Naive thymus-derived CD8-positive, alpha-beta T cell (primary cell): ENCODE results near the gene ZNF90. TPM values are rescaled to one million over a fixed set of nuclear protein-coding genes. Genes with fewer than 3 reads are reported as not detected.
"Not testable (repeated sequence)": the region's sequence is repeated elsewhere in the genome, so short reads cannot be mapped to it uniquely, and the experiment has no call there.

Experiments
- ATAC-seq, 2 donors: fragments of 150-1000 bp; cut with Tn5 transposase in 1 of 2; sonication (Bioruptor Pico), chemical (Tn5 transposase) in 1 of 2; 1 replicate in 1 of 2; 2 replicates in 1 of 2; pipeline ENCODE4 v1.10.0; 2021; ENCODE audit warnings: mild to moderate bottlenecking in 2 of 2, moderate library complexity in 2 of 2
- POLR2A ChIA-PET: fragments of 350-600 bp; sonication (Branson Sonifier 250); formaldehyde crosslinking; loops from one replicate; lab custom pipeline; 2021; ENCODE audit warnings: antibody characterized with exemption; lab: Charles Lee
- DNase-seq, 10 donors: peaks; one replicate each; pipeline versions ENCODE4 v3.0.0 to v3.0.0-alpha.2; 2020 to 2022
- H3K27ac Mint-ChIP-seq, 10 donors: one replicate each; pipeline ENCODE4 v1.8.0; 2020 to 2022; ENCODE audit warnings: mild to moderate bottlenecking in 10 of 10, mixed read lengths in 10 of 10, moderate library complexity in 4 of 10, inconsistent platforms in 1 of 10
- H3K27me3 Mint-ChIP-seq, 5 donors: one replicate each; pipeline ENCODE4 v1.8.0; 2021 to 2022; ENCODE audit warnings: mixed read lengths in 5 of 5
- H3K36me3 Mint-ChIP-seq, 3 donors: one replicate each; pipeline ENCODE4 v1.8.0; 2020 to 2022; ENCODE audit warnings: mixed read lengths in 3 of 3, mild to moderate bottlenecking in 2 of 3, inconsistent platforms in 1 of 3
- H3K4me1 Mint-ChIP-seq, 4 donors: one replicate each; pipeline ENCODE4 v1.8.0; 2021 to 2022; ENCODE audit warnings: mixed read lengths in 4 of 4
- H3K4me3 Mint-ChIP-seq, 10 donors: one replicate each; pipeline ENCODE4 v1.8.0; 2020 to 2022; ENCODE audit warnings: mild to moderate bottlenecking in 10 of 10, mixed read lengths in 10 of 10, moderate library complexity in 6 of 10, inconsistent platforms in 1 of 10
- H3K9me3 Mint-ChIP-seq, 9 donors: one replicate each; pipeline ENCODE4 v1.8.0; 2020 to 2022; ENCODE audit warnings: mixed read lengths in 9 of 9, mild to moderate bottlenecking in 3 of 9, inconsistent platforms in 1 of 9, moderate library complexity in 1 of 9
- polyA plus RNA-seq, 3 donors: library from polyadenylated mRNA; unstranded; fragments of 300-500 nt; fragmentation: Illumina TruSeq; gene quantifications; one replicate each; pipeline ENCODE4 v1.2.3, GENCODE V29; 2021
- total RNA-seq, 8 experiments: library from RNA in 2 of 8; stranded (reverse) in 2 of 8; gene quantifications; one replicate each; pipeline ENCODE4 v1.2.3 and lab custom pipeline; 2021 to 2026

The ZNF90 gene
- total and polyA plus RNA-seq, 5 experiments from 2014 or later: 0.68 to 13.1 (median 2.7) TPM

DNA sequence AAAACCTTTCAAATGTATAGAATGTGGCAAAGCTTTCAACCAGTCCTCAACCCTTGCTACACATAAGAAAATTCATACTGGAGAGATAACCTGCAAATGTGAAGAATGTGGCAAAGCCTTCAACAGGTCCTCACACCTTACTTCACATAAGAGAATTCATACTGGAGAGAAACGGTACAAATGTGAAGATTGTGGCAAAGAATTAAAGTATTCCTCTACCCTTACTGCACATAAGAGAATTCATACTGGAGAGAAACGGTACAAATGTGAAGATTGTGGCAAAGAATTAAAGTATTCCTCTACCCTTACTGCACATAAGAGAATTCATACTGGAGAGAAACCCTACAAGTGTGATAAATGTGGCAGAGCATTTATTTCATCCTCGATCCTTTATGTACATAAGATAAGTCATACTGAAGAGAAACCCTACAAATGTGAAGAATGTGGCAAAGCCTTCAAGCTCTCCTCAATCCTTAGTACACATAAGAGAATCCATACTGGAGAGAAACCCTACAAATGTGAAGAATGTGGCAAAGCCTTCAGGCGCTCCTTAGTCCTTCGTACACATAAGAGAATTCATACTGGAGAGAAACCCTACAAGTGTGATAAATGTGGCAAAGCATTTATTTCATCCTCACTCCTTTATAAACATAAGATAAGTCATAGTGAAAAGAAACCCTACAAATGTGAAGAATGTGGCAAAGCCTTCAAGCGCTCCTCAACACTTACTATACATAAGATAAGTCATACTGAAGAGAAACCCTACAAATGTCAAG is 40.5 kb downstream of the ZNF90 start:
- ATAC-seq, POLR2A ChIA-PET: not testable (repeated sequence)
- peaks cover 39 to 72% (median 43%) of the 10 kb centered on the region in 3 donors for H3K36me3 Mint-ChIP-seq

DNA sequence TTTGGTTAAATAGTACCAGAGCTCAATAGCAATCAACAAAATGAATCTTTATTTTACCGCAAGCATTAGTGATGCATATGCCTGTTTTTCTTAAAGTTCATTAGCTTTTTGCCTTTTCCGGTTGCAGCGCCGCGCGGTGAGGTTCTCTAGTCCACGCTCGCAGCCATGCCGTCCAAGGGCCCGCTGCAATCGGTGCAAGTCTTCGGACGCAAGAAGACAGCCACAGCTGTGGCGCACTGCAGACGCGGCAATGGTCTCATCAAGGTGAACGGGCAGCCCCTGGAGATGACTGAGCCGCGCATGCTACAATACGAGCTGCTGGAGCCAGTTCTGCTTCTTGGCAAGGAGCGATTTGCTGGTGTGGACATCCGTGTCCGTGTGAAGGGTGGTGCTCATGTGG is 47.1 kb downstream of the ZNF90 start:
- H3K27me3 Mint-ChIP-seq: no peaks in the 10 kb centered on the region
- ATAC-seq: no peak
- H3K4me1 Mint-ChIP-seq: no peaks in the 10 kb centered on the region
- POLR2A ChIA-PET: no interaction called here
- peaks cover 33 to 69% (median 33%) of the 10 kb centered on the region in 3 donors for H3K36me3 Mint-ChIP-seq
- peaks cover 0 to 89% (median 32%) of the 10 kb centered on the region in 9 donors for H3K9me3 Mint-ChIP-seq
- no peak for DNase-seq
- no peak overlapping the region for H3K27ac Mint-ChIP-seq
- no peak overlapping the region for H3K4me3 Mint-ChIP-seq

More for the DNA sequence above, 40.5 kb downstream of the ZNF90 start:
- not testable (repeated sequence) for H3K4me1 Mint-ChIP-seq, H3K4me3 Mint-ChIP-seq, DNase-seq, H3K27ac Mint-ChIP-seq, H3K27me3 Mint-ChIP-seq
- peaks cover 12 to 93% (median 35%) of the 10 kb centered on the region in 9 donors for H3K9me3 Mint-ChIP-seq

DNA sequence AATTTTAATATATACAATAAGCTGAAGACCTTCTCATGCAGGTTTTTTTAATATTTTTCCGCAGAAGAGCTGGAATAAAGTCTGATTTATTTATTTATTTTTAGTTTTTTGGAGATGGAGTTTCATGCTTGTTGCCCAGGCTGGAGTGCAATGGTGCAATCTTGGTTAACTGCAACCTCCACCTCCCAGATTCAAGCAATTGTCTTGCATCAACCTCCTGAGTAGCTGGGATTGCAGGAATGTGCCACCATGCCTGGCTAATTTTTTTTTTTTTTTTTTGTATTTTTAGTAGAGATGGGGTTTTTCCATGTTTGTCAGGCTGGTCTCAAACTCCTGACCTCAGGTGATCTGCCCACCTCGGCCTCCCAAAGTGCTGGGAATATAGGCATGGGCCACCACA is 55.1 kb downstream of the ZNF90 start:
- POLR2A ChIA-PET, H3K4me3 Mint-ChIP-seq: not testable (repeated sequence)

DNA sequence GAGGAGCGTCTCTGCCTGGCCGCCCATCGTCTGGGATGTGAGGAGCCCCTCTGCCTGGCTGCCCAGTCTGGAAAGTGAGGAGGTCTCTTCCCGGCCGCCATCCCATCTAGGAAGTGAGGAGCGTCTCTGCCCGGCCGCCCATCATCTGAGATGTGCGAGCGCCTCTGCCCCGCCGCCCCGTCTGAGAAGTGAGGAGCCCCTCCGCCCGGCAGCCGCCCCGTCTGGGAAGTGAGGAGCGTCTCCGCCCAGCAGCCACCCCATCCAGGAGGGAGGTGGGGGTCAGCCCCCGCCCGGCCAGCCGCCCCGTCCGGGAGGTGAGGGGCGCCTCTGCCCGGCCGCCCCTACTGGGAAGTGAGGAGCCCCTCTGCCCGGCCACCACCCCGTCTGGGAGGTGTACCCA is 59.9 kb downstream of the ZNF90 start:
- DNase-seq, H3K27me3 Mint-ChIP-seq, POLR2A ChIA-PET, H3K4me1 Mint-ChIP-seq, H3K4me3 Mint-ChIP-seq, ATAC-seq, H3K27ac Mint-ChIP-seq: not testable (repeated sequence)
- Mint-ChIP-seq H3K36me3 (peaks cover 3 to 30% (median 28%) of the 10 kb centered on the region in 3 donors), H3K9me3 (peaks cover 0 to 80% (median 24%) of the 10 kb centered on the region in 9 donors)

More for the DNA sequence above, 55.1 kb downstream of the ZNF90 start:
- ATAC-seq, DNase-seq, H3K27me3 Mint-ChIP-seq, H3K4me1 Mint-ChIP-seq, H3K27ac Mint-ChIP-seq: not testable (repeated sequence)
- peaks cover 2 to 80% (median 19%) of the 10 kb centered on the region in 9 donors for H3K9me3 Mint-ChIP-seq
- H3K36me3 Mint-ChIP-seq: peaks cover 15 to 42% (median 34%) of the 10 kb centered on the region in 3 donors

DNA sequence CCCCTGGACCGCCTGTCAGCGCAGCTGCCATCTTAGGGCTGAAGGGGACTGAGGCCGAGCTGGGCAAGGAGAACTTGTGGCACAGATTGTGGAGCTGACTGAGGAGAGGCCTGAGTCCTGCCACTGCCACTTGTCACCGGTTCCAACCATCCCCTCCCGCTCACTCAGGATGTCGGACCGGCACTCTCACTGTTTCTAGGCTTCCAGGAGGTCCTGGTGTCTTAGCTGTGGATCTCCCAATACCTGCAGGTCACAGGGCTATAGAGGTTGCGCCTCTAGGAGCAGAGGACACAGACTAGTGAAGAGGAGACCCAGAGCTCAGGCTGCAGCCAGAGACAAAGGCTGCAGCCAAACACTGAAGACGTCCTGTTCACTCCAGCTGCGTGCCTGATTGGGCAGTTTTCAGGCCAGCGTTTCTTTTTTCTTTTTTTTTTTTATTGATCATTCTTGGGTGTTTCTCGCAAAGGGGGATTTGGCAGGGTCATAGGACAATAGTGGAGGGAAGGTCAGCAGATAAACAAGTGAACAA is 73.9 kb downstream of the ZNF90 start:
- ATAC-seq (no peak), DNase-seq (no peak)

DNA sequence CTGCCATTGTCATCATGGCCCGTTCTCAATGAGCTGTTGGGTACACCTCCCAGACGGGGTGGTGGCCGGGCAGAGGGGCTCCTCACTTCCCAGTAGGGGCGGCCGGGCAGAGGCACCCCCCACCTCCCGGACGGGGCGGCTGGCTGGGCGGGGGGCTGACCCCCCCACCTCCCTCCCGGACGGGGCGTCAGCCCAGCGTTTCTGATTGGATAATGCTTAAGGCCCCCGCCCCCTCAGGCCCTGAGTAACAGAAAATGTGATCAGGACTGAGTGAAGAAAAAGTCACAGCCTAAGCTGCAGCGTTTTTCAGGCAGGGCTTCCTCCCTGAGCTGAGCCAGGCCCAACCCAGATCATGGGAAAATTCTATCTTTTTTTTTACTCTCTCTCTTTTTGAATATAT is 74.7 kb downstream of the ZNF90 start:
- DNase-seq, H3K27ac Mint-ChIP-seq, H3K27me3 Mint-ChIP-seq, H3K4me3 Mint-ChIP-seq, POLR2A ChIA-PET, H3K4me1 Mint-ChIP-seq, ATAC-seq: not testable (repeated sequence)
- H3K36me3 Mint-ChIP-seq: peaks cover 0 to 11% (median 3%) of the 10 kb centered on the region in 3 donors
- H3K9me3 Mint-ChIP-seq: peaks cover 0 to 32% (median 8%) of the 10 kb centered on the region in 9 donors

More for the DNA sequence above, 73.9 kb downstream of the ZNF90 start:
- Mint-ChIP-seq H3K27ac (no peak overlapping the region), H3K27me3 (no peaks in the 10 kb centered on the region), H3K4me3 (no peak overlapping the region), H3K4me1 (peaks cover 0 to 2% (median 0%) of the 10 kb centered on the region in 4 donors), H3K9me3 (peaks cover 0 to 39% (median 13%) of the 10 kb centered on the region in 9 donors), H3K36me3 (peaks cover 0 to 11% (median 3%) of the 10 kb centered on the region in 3 donors)
- POLR2A ChIA-PET: no interaction called here

DNA sequence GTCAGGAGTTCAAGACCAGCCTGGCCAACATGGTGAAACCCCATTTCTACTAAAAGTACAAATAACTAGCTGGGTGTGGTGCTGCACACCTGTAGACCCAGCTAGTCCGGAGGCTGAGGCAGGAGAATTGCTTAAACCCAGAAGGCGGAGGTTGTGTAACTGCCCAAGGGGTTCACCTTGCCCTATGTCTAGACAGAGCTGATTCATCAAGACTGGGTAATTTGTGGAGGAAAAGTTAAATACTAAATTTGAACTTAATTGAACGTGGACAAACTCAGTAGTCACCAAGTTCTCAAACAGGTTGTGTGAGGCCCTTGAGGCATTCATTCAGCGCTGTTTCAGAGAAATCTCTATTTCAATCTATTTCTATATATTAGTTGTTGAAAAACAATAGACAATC is 75.5 kb downstream of the ZNF90 start:
- H3K36me3 Mint-ChIP-seq: peaks cover 0 to 14% (median 3%) of the 10 kb centered on the region in 3 donors

DNA sequence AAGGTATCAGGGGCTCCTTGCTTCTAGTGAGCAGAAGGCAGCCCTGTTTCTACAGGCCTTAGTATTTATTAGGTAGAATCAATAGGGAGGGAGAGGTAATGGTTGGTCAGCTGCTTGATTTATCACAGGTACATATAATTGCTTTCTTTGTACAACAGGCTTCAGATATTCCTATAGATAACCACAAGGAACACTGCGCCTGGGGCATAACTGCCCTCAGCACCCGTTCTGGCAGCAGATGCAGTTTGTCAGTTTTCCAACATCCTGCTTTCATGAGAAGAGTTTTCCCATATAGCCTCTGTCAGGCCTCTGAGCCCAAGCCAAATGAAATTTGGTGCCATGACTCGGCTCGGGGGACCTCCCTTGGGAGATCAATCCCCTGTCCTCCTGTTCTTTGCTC is 76.8 kb downstream of the ZNF90 start:
- Mint-ChIP-seq H3K4me3 (no peak overlapping the region), H3K36me3 (peaks cover 0 to 26% (median 6%) of the 10 kb centered on the region in 3 donors), H3K4me1 (peaks cover 0 to 2% (median 0%) of the 10 kb centered on the region in 4 donors), H3K27ac (no peak overlapping the region), H3K27me3 (no peaks in the 10 kb centered on the region), H3K9me3 (peaks cover 2 to 33% (median 13%) of the 10 kb centered on the region in 9 donors)
- POLR2A ChIA-PET: no interaction called here
- no peak for ATAC-seq
- DNase-seq: no peak

More for the DNA sequence above, 75.5 kb downstream of the ZNF90 start:
- Mint-ChIP-seq H3K9me3 (peaks cover under 1 to 29% (median 11%) of the 10 kb centered on the region in 9 donors), H3K4me1 (peaks cover 0 to 2% (median 0%) of the 10 kb centered on the region in 4 donors), H3K27me3 (no peaks in the 10 kb centered on the region), H3K4me3 (no peak overlapping the region), H3K27ac (no peak overlapping the region)
- DNase-seq (no peak), ATAC-seq (no peak)
- POLR2A ChIA-PET: no interaction called here

DNA sequence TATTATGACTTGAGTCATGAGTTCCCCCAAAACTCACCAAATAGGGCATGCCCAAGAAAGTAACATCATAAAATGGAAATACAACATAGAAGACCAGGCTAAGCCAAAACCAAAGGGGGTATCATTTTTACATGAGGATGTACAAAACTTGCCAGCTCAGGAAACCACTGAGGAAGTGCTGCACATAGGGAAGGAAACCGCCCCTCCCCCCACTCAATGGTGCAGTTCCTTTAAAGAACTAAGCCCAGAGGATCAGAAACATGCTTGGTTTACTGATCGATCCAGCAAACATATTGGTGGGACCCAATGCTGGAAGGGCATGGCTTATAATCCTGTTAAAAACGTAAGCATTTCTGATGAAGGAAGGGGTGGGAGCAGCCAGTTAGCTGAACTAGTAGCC is 85.0 kb downstream of the ZNF90 start:
- H3K4me1 Mint-ChIP-seq: peaks cover 16 to 38% (median 25%) of the 10 kb centered on the region in 4 donors
- ATAC-seq: no peak
- peaks cover 0 to 24% (median 9%) of the 10 kb centered on the region in 3 donors for H3K36me3 Mint-ChIP-seq
- H3K9me3 Mint-ChIP-seq: peaks cover 6 to 31% (median 19%) of the 10 kb centered on the region in 9 donors
- peak overlapping the region in 1 of 10 donors; percentile 45 for H3K27ac Mint-ChIP-seq
- POLR2A ChIA-PET: interaction anchor here (1.1 kb wide), 1 partner anchor 111 kb away, joined by 5 read pairs; no protein-coding TSS in a partner anchor
- peak in 2 of 10 donors; percentile 18 to 23 for DNase-seq
- no peaks in the 10 kb centered on the region for H3K27me3 Mint-ChIP-seq
- peak overlapping the region in 8 of 10 donors; percentile 0 to 58 (median 40) for H3K4me3 Mint-ChIP-seq

DNA sequence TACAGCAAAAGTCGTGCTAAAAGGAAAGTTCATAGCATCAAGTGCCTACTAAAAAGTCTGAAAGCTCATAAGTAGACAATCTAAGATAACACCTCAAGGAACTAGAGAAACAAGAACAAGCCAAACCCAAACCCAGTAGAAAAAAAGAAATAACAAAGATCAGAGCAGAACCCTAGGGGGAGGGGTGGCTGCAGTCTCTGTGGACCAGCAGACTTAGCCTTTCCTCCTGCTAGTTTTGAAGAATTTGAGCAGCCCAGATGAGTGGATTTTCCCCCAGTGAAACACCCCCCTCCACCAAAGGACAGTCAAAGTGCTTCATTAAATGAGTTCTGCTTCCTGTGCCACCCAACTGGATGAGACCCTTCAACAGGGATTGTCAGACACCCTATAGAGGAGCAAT is 86.7 kb downstream of the ZNF90 start:
- POLR2A ChIA-PET: interaction anchor here (0.5 kb wide), 1 partner anchor 502 kb away, joined by 3 read pairs; no protein-coding TSS in a partner anchor
- peaks cover 16 to 49% (median 28%) of the 10 kb centered on the region in 4 donors for H3K4me1 Mint-ChIP-seq
- peaks cover 4 to 26% (median 14%) of the 10 kb centered on the region in 9 donors for H3K9me3 Mint-ChIP-seq
- H3K27ac Mint-ChIP-seq: peak overlapping the region in 2 of 10 donors; percentile 66 to 68
- no peak for ATAC-seq
- DNase-seq: no peak
- H3K36me3 Mint-ChIP-seq: peaks cover 3 to 12% (median 9%) of the 10 kb centered on the region in 3 donors
- H3K4me3 Mint-ChIP-seq: no peak overlapping the region
- no peaks in the 10 kb centered on the region for H3K27me3 Mint-ChIP-seq

DNA sequence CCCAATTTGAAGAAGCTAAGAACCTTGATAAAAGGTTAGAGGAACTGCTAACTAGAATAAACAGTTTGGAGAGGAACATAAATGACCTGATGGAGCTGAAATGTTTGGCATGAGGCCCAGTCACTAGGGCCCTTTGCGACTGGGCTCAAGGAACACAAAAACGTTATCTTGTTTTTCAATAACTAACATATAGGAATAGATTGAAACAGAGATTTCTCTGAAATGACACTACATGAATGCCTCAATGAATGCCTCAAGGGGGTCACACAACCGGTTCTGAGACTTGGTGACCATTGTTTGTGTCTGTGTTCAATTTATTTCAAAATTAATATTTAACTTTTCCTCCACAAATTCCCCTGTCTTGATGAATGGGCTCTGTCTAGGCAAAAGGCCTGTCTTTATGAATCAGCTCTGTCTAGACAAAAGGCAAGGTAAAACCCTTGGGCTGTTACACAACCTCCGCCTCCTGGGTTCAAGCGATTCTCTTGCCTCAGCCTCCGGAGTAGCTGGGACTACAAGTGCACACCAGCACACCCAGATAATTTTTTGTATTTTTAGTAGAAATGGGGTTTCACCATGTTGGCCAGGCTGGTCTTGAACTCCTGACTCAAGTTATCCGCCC is 88.3 kb downstream of the ZNF90 start:
- Mint-ChIP-seq H3K36me3 (peaks cover 18 to 21% (median 19%) of the 10 kb centered on the region in 3 donors), H3K4me3 (peak overlapping the region in 1 of 10 donors; percentile 7), H3K4me1 (peaks cover 18 to 55% (median 32%) of the 10 kb centered on the region in 4 donors), H3K27me3 (no peaks in the 10 kb centered on the region), H3K9me3 (peaks cover 0 to 38% (median 13%) of the 10 kb centered on the region in 9 donors), H3K27ac (peak overlapping the region in 7 of 10 donors; percentile 9 to 77 (median 43))
- no peak for DNase-seq
- ATAC-seq: no peak
- POLR2A ChIA-PET: interaction anchor here (1.4 to 2.4 kb wide), 5 partner anchors 88 to 502 kb away, joined by 4 to 17 read pairs (median 7); partner anchors contain the start of genes ZNF682 and ZNF90

DNA sequence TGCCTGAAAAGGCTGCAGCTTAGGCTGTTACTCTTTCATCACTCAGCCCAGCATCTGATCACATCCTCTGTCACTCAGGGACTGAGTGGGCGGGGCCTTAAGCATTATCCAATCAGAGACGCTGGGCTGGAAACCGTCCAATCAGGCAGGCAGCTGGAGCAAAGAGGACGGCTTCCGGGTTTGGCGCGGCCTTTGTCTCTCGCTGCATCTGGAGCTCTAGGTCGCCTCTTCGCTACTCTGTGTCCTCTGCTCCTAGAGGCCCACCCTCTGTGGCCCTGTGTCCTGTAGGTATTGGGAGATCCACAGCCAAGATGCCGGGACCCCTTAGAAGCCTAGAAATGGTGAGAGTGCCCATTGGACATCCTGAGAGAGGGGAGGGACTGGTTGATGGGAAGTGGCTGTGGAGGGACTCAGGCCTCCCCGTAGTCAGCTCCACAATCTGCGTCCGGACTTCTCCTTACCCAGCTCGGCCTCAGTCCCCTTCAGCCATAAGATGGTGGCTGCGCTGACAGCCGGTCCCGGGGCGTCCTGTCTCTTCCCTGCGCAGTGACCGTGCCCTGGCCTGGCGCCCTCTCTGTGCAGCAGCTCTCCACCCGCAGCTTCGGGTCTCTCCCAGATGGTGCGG is 89.3 kb downstream of the ZNF90 start, which contains the start of gene ZNF486:
Gene ZNF486 (plus strand): TSS at position 195 of the 625 bp plus-strand sequence. CDS start 117 bp downstream, at position 312.
- no peaks in the 10 kb centered on the region for H3K27me3 Mint-ChIP-seq
- H3K9me3 Mint-ChIP-seq: peaks cover 0 to 48% (median 13%) of the 10 kb centered on the region in 9 donors
- DNase-seq (peak; percentile 77 to 98 (median 92)), ATAC-seq (peak; percentile 95 to 97)
- H3K36me3 Mint-ChIP-seq: peaks cover 27 to 29% (median 28%) of the 10 kb centered on the region in 3 donors
- H3K27ac Mint-ChIP-seq: peak within 1 kb of the TSS; percentile 79 to 98 (median 93)
- POLR2A ChIA-PET: interaction anchor here (0.7 to 2.4 kb wide), 9 partner anchors 70 to 1669 kb away, joined by 3 to 17 read pairs (median 5); partner anchors contain the start of genes ZNF43, ZNF682 and ZNF90
- H3K4me3 Mint-ChIP-seq: peak within 1 kb of the TSS; percentile 93 to 99 (median 97)
- peaks cover 27 to 59% (median 36%) of the 10 kb centered on the region in 4 donors for H3K4me1 Mint-ChIP-seq
